Left colon (tissue), 2 donors: Measurements from ENCODE around the gene FAM53B. TPM values are rescaled to one million over a fixed set of nuclear protein-coding genes. Genes with fewer than 3 reads are reported as not detected.
A peak's percentile ranks its signal among the peaks of the same experiment; 100 is the strongest.

ENCODE experiments used
- ATAC-seq: fragments of 200-7000 bp; cut with Tn5 transposase; one replicate; pipeline ENCODE4 v1.9.1; 2020; ENCODE audit warnings: mild to moderate bottlenecking, moderate library complexity
- DNase-seq, 2 donors: peaks; one replicate each; pipeline ENCODE4 v3.0.0-alpha.2; 2020
- intact Hi-C, 2 donors: fragments of 100-400 bp; cut with DNase I in 1 of 2; cut with micrococcal nuclease in 1 of 2; formaldehyde crosslinking; loops; one replicate each; pipeline versions ENCODE4 v1.11.2 to v1.14.0; 2022; cut with DNase I, micrococcal nuclease
- total RNA-seq, 2 donors: library from RNA; stranded (reverse); fragmentation: NEBNext Ultra II Directional; extraction: Animal tissue kit (Norgen Biotek cat#: 25700); gene quantifications; one replicate each; pipeline ENCODE4 v1.2.1, GENCODE V29; 2021
- donor health status: DM: no; HTN: no; CAD: no.
- donor health status: DM: yes; HTN: yes; CAD: no.

Gene FAM53B
- total RNA-seq, 2 donors from 2014 or later: 31.6 to 48.0 TPM

GRCh38 chr10:124717041-124717757, 27.0 kb downstream of the FAM53B start:
- ATAC-seq (no peak), DNase-seq (no peak)
- intact Hi-C loops: no loop called here

GRCh38 chr10:124716369-124716768, 27.8 kb downstream of the FAM53B start:
- intact Hi-C loops: no loop called here
- DNase-seq (no peak), ATAC-seq (no peak)

GRCh38 chr10:124715439-124715838, 28.7 kb downstream of the FAM53B start:
- intact Hi-C loops: no loop called here
- DNase-seq (no peak), ATAC-seq (no peak)

DNA sequence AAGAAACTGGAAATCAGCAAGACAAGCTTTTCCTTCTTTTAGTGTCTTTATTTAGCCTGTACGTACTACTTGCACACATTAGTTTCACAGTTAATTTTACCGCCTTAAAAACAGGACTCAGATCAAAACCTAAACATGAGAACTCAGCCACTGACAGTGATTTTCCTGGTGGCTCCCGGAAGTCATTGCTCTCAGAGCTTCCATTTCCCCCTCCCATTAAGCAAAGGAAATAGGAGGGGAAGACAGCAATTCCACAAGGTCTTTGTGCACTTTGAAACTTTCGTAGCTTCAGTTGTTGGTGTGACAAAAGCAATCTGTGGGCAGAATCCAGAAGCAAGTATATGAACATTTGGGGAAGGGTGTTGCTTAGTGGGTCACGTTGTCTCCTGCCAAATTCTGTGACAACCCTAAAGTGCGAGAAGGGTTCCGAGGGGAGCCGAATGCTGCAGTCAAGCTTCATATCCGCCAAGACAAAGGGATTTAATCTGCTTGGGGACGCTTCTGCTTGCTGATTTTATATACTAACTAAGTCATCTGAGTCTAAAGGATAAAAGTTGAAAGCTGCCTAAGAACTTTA, 30.4 kb downstream of the FAM53B start:
- DNase-seq (no peak), ATAC-seq (no peak)
- intact Hi-C loops: no loop called here

DNA sequence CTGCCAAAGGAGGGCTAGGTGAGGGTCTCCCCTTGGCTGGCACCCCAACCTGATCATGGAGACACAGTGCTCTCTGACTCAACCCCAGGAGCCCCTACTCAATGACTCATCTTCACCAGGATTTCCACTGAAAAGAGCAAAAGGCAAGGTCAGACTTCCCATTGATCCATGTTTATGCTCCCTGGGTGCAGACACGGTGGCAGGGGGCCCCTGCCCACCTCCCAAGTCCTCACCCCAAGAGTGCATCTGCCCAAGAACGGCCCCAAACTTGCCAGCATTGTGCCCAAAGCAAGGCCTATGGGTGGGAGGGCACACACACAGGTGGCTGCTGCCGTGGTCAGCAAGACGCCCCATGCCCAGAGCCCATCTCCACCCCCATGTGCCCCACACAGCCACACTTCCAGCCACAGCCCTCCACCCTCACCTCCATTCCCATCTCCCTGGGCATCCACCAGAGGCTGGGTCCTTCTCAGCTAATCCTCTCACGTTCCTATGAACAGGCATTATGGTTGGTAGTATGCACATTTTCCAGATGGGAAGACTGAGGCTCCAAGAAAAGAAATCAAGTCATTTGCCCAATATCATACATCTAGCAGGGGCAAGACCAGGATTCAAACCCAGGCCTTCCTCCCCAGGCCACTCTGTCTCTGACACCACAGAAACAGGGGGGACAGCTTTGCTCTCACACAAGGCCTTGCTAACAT, 31.3 kb downstream of the FAM53B start:
- intact Hi-C loops: no loop called here
- DNase-seq (no peak), ATAC-seq (no peak)

DNA sequence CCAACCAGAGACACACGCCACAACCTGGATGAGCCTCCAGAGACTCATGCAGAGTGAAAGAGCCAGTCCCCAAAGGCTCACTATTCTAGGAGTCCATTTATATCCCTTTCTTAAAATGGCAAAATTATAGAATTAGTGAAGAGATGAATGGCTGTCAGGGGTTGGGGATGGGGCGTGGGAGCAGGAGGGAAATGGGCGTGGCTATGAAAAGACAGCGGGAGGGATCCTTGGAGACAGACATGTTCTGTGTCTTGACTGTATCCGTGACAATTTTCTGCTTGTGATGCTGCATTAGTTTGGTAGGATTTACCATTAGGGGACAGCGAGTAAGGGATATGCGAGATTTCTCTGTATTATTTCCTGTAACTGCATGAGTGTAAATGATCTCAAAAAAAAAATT, 33.0 kb downstream of the FAM53B start:
- intact Hi-C loops: no loop called here
- peak in 1 of 2 donors; percentile 8 for DNase-seq
- no peak for ATAC-seq

GRCh38 chr10:124710266-124710881, 33.8 kb downstream of the FAM53B start:
- peak in 1 of 2 donors; percentile 16 for DNase-seq
- peak; percentile 1 for ATAC-seq
- intact Hi-C loops: no loop called here

- ATAC-seq (peak; percentile 88), DNase-seq (peak; percentile 83 to 86)
- intact Hi-C loops: no loop called here
Observed at GRCh38 chr10:124709861-124710260, 34.3 kb downstream of the FAM53B start.

DNA sequence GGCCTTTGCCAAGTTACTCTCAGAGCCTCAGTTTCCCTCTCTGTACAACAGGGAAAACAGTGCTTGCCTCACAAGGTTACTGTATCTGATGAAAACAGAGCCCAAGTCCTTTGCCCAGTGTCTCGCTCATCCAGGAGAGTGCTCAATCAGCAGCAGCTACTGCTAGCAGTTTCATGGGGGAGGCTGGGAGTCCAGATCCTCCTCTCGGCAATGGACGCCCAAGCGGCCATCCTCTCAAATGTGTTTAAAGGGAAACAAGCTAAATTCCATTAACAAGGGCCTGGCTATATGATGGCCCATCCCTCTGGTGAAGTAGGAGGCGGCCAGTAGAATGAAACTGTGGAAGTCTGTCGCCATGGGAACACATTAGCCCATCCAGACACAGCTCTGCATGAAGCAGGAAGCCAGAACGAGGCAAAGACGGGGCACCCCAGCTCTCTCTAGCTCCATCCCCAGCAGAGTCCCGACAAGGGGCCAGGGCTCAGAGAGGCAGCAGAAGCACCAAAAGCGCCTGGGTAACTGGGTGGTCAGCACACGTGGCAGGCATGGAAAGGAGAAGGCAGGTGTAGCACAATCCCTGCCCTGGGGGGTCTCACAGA, 35.2 kb downstream of the FAM53B start:
- ATAC-seq: peak; percentile 8
- peak in 1 of 2 donors; percentile 11 for DNase-seq
- intact Hi-C loops: no loop called here

DNA sequence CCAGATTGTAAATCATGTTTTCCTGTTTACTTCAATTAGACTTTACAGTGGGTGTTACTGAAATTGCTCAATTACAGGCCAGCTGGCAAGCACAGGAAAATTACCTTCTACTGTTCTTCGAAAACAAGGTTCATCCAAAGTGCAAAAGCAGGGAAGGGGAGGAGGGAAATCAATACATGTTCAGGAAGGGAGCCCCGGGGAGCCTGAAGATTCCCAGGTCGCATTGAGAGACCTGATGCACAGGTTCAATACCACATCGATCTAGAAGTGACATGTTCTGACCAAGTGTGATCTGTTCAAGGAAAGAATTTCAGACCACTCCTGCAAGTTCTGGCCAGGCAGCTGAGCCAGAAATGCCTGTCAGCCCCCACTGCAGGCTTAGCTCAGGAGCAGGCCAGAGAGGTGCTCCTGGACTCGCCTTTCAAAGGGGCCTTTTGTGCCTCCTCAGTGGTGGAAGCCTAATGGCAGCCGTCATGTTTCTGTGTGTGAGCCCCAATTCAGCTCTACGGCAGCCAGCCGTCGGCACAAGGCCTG, 35.9 kb downstream of the FAM53B start:
- DNase-seq: peak in 1 of 2 donors; percentile 19
- intact Hi-C loops: no loop called here
- ATAC-seq: peak; percentile 52

- intact Hi-C loops: no loop called here
- peak in 1 of 2 donors; percentile 13 for DNase-seq
Observed at GRCh38 chr10:124707551-124707950, 36.6 kb downstream of the FAM53B start.

GRCh38 chr10:124707144-124707467, 37.1 kb downstream of the FAM53B start:
- intact Hi-C loops: no loop called here
- ATAC-seq (no peak), DNase-seq (peak in 1 of 2 donors; percentile 18)

More at GRCh38 chr10:124707551-124707950, 36.6 kb downstream of the FAM53B start:
- ATAC-seq: no peak

- DNase-seq (peak in 1 of 2 donors; percentile 13), ATAC-seq (no peak)
- intact Hi-C loops: no loop called here
Observed at GRCh38 chr10:124706462-124707143, 37.6 kb downstream of the FAM53B start.

DNA sequence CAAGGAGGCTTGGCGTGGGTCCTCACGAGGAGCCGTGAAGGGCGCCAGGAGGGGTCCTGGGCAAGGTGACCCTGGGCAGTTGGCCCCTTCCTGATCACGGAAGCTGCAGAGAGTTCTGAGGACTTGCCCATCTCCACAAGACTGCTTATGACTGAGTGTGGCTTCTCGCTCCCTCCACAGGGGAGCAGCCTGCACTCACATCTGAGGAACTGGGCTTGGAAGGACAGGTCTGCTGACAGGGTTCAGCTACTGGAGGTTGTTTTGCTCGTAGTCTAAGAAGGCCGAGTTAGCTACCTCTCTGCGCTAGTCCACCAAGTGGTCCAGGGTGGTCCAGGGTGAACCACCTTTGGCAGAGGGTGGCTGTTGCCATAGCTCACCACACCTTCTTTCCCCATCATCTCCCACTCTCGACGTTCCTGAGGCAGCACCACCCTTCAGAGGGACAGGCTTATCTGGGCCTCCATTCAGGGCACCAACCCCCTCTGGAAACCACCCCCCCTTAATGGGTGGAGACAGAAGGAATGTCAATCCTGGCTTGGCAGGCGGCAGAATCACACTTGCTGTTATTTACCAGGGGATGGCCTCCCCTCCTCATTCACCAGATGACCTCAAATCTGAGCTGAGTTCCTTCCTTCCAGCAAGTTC, 38.2 kb downstream of the FAM53B start:
- intact Hi-C loops: no loop called here
- ATAC-seq: no peak
- no peak for DNase-seq

DNA sequence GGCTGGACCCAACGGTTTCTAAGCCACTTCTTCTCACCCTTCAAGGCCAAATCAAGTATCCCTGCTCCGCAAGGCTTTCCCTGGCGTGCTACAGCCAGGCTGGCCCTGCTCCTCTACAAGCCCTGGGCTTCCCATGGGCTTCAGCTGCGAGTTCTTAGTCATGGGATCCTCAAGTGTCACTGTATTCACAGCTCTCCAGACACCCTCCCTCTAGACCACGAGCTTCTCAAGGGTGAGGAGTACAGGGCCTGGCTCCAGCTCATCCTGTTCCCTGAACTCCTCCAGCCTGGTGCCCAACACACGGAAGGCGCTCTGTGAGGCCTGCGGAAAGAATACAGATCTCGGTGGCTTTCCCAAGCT, 38.8 kb downstream of the FAM53B start:
- DNase-seq (peak in 1 of 2 donors; percentile 8), ATAC-seq (no peak)
- intact Hi-C loops: no loop called here

DNA sequence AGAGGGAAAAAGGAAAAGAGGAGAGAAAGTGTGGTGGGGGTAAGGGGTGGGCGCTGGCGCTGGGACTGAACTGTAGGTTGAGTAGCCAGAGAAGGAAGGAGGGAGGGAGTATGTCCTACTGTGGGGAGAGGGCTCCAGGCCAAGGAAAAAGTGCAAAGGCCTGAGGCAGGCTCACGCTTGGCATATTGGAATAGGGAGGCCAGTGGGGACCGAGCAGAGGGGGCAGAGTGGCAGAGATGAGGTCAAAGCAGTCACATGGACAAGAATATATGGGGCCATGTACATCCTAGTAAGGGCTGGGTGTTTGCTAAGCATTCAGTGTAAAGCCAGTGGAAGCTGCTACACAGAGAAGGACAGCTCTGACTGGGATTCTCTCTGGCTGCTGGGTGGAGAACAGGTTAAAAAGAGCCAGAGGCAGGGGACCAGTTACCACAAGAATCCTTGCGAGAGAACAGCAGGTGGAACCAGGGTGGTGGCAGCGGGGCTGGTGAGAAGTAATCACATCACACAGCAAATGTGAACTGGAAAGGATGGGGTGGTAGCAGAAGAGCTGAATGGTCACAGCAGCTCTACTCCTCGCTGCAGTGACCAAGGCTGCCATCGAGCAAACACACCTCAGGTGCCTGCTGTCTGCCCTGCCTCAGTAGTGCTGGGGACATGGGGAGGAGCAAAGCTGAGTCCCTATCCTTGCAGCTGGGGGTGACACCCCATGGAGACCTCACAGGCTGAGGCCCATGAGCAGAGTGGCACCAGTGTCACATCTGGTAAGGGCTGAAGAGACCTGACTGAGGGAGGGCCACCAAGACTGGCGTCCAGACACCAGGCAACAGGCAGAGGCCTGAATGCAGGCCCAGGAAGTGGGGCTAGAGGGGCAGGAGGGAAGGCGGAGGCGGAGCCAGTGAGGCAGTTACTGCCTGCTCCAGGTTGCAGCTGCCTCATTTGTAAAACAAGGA, 39.5 kb downstream of the FAM53B start:
- intact Hi-C loops: no loop called here
- no peak for ATAC-seq
- peak in 1 of 2 donors; percentile 18 for DNase-seq

DNA sequence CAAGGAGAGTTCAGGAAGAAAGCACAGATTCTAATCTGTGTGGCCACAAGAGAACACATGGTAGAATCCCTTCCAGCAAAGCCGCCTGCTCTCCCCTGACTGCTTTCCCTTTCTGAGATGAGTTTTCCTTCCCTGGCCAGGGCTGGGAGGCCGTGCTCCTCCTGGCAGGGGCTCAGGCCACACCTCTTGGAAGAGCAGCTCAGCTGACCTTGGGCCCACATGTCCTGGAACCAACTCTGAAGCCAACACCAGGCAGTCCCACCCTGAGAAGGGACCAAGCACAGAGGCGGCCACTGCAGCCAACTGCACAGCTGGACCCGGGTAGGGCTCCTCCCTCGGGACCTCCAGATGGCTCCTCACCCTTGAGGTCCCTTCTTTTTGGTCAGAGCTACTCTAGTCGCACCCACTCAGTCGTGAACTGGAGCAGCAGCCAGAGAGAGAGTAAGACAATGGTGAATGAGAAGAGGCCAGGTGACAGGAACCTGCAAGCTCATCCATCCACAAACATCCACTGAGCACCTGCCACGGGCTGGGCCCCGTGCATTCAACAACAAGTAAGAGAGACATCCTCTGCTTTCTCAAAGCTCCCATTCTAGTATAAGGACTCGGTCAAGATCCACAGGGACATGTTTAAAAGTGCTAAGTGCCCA, 40.3 kb downstream of the FAM53B start:
- DNase-seq (peak in 1 of 2 donors; percentile 37), ATAC-seq (no peak)
- intact Hi-C loops: no loop called here
